Measurements from ENCODE around the gene ARHGAP30. TPM values are rescaled to one million over a fixed set of nuclear protein-coding genes. Genes with fewer than 3 reads are reported as not detected.

The ARHGAP30 gene
- polyA plus RNA-seq, 1 of the 3 experiments (the other 2 are of a cell fraction) = not detected

DNA sequence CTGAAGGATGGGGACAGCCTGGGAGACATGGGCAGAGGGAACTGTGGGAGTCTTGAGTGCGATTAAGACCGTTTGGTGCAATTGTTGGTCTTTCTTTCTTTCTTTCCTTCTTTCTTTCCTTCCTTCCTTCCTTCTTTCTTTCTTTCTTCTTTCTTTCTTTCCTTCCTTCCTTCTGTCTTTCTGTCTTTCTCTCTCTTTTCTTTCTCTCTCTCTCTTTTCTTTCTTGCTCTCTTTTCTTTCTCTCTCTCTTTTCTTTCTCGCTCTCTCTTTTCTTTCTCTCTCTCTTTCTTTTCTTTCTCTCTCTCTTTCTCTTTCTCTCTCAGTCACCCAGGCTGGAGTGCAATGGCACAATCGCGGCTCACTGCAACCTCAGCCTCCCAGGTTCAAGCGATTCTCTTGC, 25.5 kb upstream of the ARHGAP30 start:
- no peaks in the 10 kb centered on the region for H3K79me2 ChIP-seq (ENCODE audit: insufficient read depth)
- no peak for TF ChIP-seq NFIC (IDR thresholded peaks at IDR 0.05; ENCODE audit: borderline replicate concordance)
- TF ChIP-seq RAD21 (IDR thresholded peaks at IDR 0.05; ENCODE audit: low read length) = no peak
- no peak for TF ChIP-seq PBX3 (IDR thresholded peaks at IDR 0.05)
- TF ChIP-seq TAF1 (IDR thresholded peaks at IDR 0.05; ENCODE audit: borderline replicate concordance, low read depth, low read length) = no peak
- no peak for TF ChIP-seq TEAD4 (IDR thresholded peaks at IDR 0.05; ENCODE audit: borderline replicate concordance, insufficient read depth)
- TF ChIP-seq EP300 (IDR thresholded peaks at IDR 0.05; ENCODE audit: borderline replicate concordance in 1 of 2, low read depth in 1 of 2, low read length in 1 of 2) = no peak
- TF ChIP-seq REST (IDR thresholded peaks at IDR 0.05; ENCODE audit: low read depth, low read length) = no peak
- no peak for TF ChIP-seq MAX (IDR thresholded peaks at IDR 0.05; ENCODE audit: low read depth)
- TF ChIP-seq GABPA (IDR thresholded peaks at IDR 0.05; ENCODE audit: low read depth) = no peak
- TF ChIP-seq JUND (IDR thresholded peaks at IDR 0.05) = no peak
- TF ChIP-seq SIN3A (IDR thresholded peaks at IDR 0.05; ENCODE audit: borderline replicate concordance, low read depth, low read length) = no peak
- TF ChIP-seq POLR2AphosphoS5 (IDR thresholded peaks at IDR 0.05; ENCODE audit: low read depth, low read length) = no peak
- no peak for TF ChIP-seq YY1 (IDR thresholded peaks at IDR 0.05; ENCODE audit: low read depth)
- TF ChIP-seq FOSL2 (IDR thresholded peaks at IDR 0.05; ENCODE audit: borderline replicate concordance, low read depth) = no peak
- no peak for TF ChIP-seq SMC3 (IDR thresholded peaks at IDR 0.05; ENCODE audit: low read depth, low read length)
- TF ChIP-seq EZH2phosphoT487 (IDR thresholded peaks at IDR 0.05; ENCODE audit: borderline replicate concordance, low read depth) = no peak
- TF ChIP-seq TCF12 (IDR thresholded peaks at IDR 0.05) = no peak
- H2AFZ ChIP-seq (ENCODE audit: low read depth) = no peak overlapping the region
- no peak overlapping the region for H3K9ac ChIP-seq
- H3K4me1 ChIP-seq (ENCODE audit: control insufficient read depth in 1 of 2, insufficient read depth in 2 of 2, low read depth in 1 of 2, low read length in 1 of 2) = peaks cover 6 to 7% of the 10 kb centered on the region in 2 experiments; a peak in 1 of 4 replicates
- peaks cover 19% of the 10 kb centered on the region for H3F3A ChIP-seq (replicated peaks; ENCODE audit: insufficient read depth)
- H3K27ac ChIP-seq (ENCODE audit: low read depth in 2 of 2, low read length in 1 of 2) = no peak overlapping the region
- 73% methylated on average over 6 of the region's 6 CpGs for WGBS (ENCODE audit: low lambda C conversion rate)
- POLR2A ChIA-PET = no interaction called here
- no peak overlapping the region for H3K4me2 ChIP-seq
- H3K4me3 ChIP-seq (ENCODE audit: low read depth in 2 of 2, low read length in 1 of 2) = no peak overlapping the region
- H3K27me3 ChIP-seq (ENCODE audit: insufficient read depth) = no peaks in the 10 kb centered on the region
- peaks cover 4 to 12% of the 10 kb centered on the region in 2 experiments for H3K36me3 ChIP-seq (replicated peaks in 1 of 2; ENCODE audit: control insufficient read depth in 1 of 2, insufficient read depth in 2 of 2, low read length in 1 of 2)
- no peak for DNase-seq
- H3K9me2 ChIP-seq = no peaks in the 10 kb centered on the region
- CTCF ChIA-PET = interaction anchor here (4.0 to 8.2 kb wide), 2 partner anchors 17 to 105 kb away, joined by 21 to 198 read pairs; partner anchors contain the start of genes ARHGAP30 and NECTIN4
- no peaks in the 10 kb centered on the region for H4K20me1 ChIP-seq (ENCODE audit: insufficient read depth)
- H3K9me3 ChIP-seq = no peaks in the 10 kb centered on the region

Data from SK-N-SH (cell line).